Iris pigment epithelial cell (primary cell): ENCODE data around the gene MAN1A1.

ENCODE experiments used
- DNase-seq: peaks from one replicate; pipeline ENCODE4 v3.0.0-alpha.2; 2011; ENCODE audit warnings: low read depth

The MAN1A1 gene

GRCh38 chr6:119346450-119346849, 3.1 kb downstream of the MAN1A1 start:
- no peak for DNase-seq

GRCh38 chr6:119345114-119345513, 4.4 kb downstream of the MAN1A1 start:
- DNase-seq, result no peak

- no peak for DNase-seq
These were observed 5.3 kb downstream of the MAN1A1 start for GRCh38 chr6:119344306-119344705.

GRCh38 chr6:119343573-119344146, 5.9 kb downstream of the MAN1A1 start:
- no peak for DNase-seq

- DNase-seq, result no peak
These were observed 6.4 kb downstream of the MAN1A1 start for GRCh38 chr6:119343167-119343566.

- no peak for DNase-seq
These were observed 7.1 kb downstream of the MAN1A1 start for GRCh38 chr6:119342430-119342829.

- DNase-seq, result no peak
These were observed 8.6 kb downstream of the MAN1A1 start for GRCh38 chr6:119340796-119341487.

- no peak for DNase-seq
These were observed 9.6 kb downstream of the MAN1A1 start for GRCh38 chr6:119339941-119340456.

GRCh38 chr6:119337762-119338161, 11.8 kb downstream of the MAN1A1 start:
- no peak for DNase-seq

GRCh38 chr6:119337252-119337651, 12.3 kb downstream of the MAN1A1 start:
- no peak for DNase-seq

- no peak for DNase-seq
These were observed 14.9 kb downstream of the MAN1A1 start for GRCh38 chr6:119334535-119335264.

GRCh38 chr6:119333707-119334295, 15.8 kb downstream of the MAN1A1 start:
- DNase-seq, result no peak

GRCh38 chr6:119333063-119333609, 16.4 kb downstream of the MAN1A1 start:
- no peak for DNase-seq

- DNase-seq, result no peak
These were observed 17.8 kb downstream of the MAN1A1 start for GRCh38 chr6:119331663-119332286.

GRCh38 chr6:119330520-119331113, 18.9 kb downstream of the MAN1A1 start:
- no peak for DNase-seq

GRCh38 chr6:119329794-119330180, 19.8 kb downstream of the MAN1A1 start:
- no peak for DNase-seq

- DNase-seq, result no peak
These were observed 20.4 kb downstream of the MAN1A1 start for GRCh38 chr6:119328892-119329793.

GRCh38 chr6:119328254-119328653, 21.3 kb downstream of the MAN1A1 start:
- no peak for DNase-seq

GRCh38 chr6:119327810-119328209, 21.8 kb downstream of the MAN1A1 start:
- no peak for DNase-seq

GRCh38 chr6:119326291-119327005, 23.1 kb downstream of the MAN1A1 start:
- no peak for DNase-seq
